Ascending aorta (tissue), 2 donors: ENCODE data around the gene RGMA. TPM values are rescaled to one million over a fixed set of nuclear protein-coding genes. Genes with fewer than 3 reads are reported as not detected.

Experiments
- DNase-seq, 2 donors: peaks; one replicate each; pipeline ENCODE4 v3.0.0-alpha.2; 2019; ENCODE audit warnings: low spot score in 2 of 2
- H3K27ac ChIP-seq, 2 donors: fragments of 200-600 bp; sonication (generic); one replicate each; pipeline ENCODE4 v1.5.1; 2016 to 2017; ENCODE audit warnings: mild to moderate bottlenecking in 1 of 2
- H3K27me3 ChIP-seq: fragments of 200-600 bp; sonication (generic); one replicate; pipeline ENCODE4 v1.5.1; 2017
- H3K36me3 ChIP-seq, 2 donors: fragments of 200-600 bp; sonication (generic); one replicate each; pipeline ENCODE4 v1.5.1; 2016
- H3K4me1 ChIP-seq, 2 donors: fragments of 200-600 bp; sonication (generic); one replicate each; pipeline ENCODE4 v1.5.1; 2016 to 2017; ENCODE audit warnings: mild to moderate bottlenecking in 1 of 2
- H3K4me3 ChIP-seq, 2 donors: fragments of 200-600 bp; sonication (generic); one replicate each; pipeline ENCODE4 v1.5.1; 2016 to 2017; ENCODE audit warnings: mild to moderate bottlenecking in 1 of 2
- H3K9me3 ChIP-seq, 2 donors: fragments of 200-600 bp; sonication (generic); one replicate each; pipeline ENCODE4 v1.5.1; 2016
- intact Hi-C: fragments of 100-400 bp; cut with DNase I; formaldehyde crosslinking; loops from one replicate; pipeline ENCODE4 v1.15.1; 2023
- total RNA-seq: library from RNA; depleted of rRNA; stranded (reverse); fragments of >200 nt; gene quantifications from one replicate; pipeline ENCODE4 v1.1.0, GENCODE V29; 2016
- TF ChIP-seq, protein P1 (sequence below), 3 experiments: fragments of 200-600 bp in 2 of 3; fragments of 450-650 bp in 1 of 3; sonication (generic) in 2 of 3; IDR thresholded peaks; one replicate each; pipeline ENCODE4 v1.5.1; 2016 to 2019; ENCODE audit warnings: antibody characterized with exemption in 3 of 3, mild to moderate bottlenecking in 1 of 3, moderate library complexity in 1 of 3

RGMA gene
- total RNA-seq, 1 donor from 2014 or later, result 76.7 TPM

DNA sequence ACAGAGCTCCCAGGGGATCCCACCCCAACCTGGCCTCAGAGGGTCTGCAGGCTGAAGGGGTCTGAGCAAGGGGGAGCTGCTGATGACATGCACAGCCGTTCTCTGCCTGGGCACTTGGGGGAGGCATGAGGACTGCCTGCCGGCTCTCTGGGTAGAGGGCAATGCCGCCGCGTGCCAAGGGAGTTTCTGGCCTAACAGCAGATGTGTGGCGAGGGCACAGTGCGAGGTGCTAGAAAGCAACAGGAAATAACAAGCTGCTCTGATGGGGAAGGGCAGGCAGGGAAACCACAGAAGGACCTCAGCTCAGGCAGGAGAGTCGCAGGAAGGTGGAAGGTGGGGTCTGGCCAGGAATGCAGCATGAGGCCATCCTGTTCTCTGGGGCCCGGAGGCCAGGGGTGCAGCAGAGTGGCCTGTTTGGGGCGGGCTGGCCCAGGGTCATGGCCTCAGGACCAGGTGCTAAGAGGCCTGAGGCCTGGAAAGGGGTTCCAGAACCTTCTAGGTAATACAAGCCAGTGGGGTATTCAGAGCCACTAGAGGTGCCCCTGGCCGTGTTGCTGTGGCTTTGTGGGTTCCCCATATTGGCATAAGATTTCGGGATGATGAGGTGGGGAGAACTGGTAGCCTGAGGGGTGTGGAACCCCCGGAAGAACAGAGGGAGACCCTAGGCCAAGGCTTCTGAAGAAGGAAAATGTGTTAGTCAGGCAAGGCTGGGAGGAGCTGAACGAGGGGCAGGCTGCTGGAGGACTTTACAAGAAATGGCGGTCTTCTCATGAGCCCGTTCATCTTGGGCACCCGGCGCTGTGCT lies 41.2 kb downstream of the RGMA start:
- no peaks in the 10 kb centered on the region for H3K27me3 ChIP-seq
- no peak overlapping the region for H3K27ac ChIP-seq
- TF ChIP-seq, protein P1, sequence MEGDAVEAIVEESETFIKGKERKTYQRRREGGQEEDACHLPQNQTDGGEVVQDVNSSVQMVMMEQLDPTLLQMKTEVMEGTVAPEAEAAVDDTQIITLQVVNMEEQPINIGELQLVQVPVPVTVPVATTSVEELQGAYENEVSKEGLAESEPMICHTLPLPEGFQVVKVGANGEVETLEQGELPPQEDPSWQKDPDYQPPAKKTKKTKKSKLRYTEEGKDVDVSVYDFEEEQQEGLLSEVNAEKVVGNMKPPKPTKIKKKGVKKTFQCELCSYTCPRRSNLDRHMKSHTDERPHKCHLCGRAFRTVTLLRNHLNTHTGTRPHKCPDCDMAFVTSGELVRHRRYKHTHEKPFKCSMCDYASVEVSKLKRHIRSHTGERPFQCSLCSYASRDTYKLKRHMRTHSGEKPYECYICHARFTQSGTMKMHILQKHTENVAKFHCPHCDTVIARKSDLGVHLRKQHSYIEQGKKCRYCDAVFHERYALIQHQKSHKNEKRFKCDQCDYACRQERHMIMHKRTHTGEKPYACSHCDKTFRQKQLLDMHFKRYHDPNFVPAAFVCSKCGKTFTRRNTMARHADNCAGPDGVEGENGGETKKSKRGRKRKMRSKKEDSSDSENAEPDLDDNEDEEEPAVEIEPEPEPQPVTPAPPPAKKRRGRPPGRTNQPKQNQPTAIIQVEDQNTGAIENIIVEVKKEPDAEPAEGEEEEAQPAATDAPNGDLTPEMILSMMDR (IDR thresholded peaks at IDR 0.05), result no peak
- no peak for DNase-seq
- peaks cover 0 to 2% of the 10 kb centered on the region in 2 donors for H3K4me1 ChIP-seq
- H3K36me3 ChIP-seq, result peaks cover 48 to 89% of the 10 kb centered on the region in 2 donors
- intact Hi-C loops, result no loop called here
- no peak overlapping the region for H3K4me3 ChIP-seq
- H3K9me3 ChIP-seq, result peaks cover 0 to 8% of the 10 kb centered on the region in 2 donors

DNA sequence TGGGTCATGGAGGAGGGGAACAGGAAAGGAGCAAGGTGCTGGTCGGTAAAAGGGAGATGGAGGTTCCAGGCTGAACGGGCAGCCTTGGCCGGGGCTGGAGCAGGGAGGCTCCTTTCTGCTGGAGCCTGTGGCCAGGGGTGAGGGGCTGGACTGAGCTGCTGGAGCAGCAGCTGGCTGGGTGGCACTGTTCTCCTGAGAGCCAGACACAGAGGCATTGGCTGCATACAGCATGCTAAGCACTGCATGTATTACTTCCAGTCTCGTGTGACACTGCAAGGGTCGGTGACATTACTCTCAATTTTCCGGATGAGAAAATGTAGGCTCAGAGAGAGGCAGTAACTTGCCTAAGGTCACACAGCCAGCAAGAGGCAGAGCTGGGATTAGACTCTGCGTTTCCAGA lies 42.3 kb downstream of the RGMA start:
- Histone ChIP-seq H3K27ac (no peak overlapping the region), H3K9me3 (peaks cover 0 to 8% of the 10 kb centered on the region in 2 donors), H3K4me1 (peaks cover 0 to 2% of the 10 kb centered on the region in 2 donors), H3K27me3 (no peaks in the 10 kb centered on the region), H3K36me3 (peaks cover 44 to 81% of the 10 kb centered on the region in 2 donors), H3K4me3 (no peak overlapping the region)
- TF ChIP-seq, protein P1 (IDR thresholded peaks at IDR 0.05), result no peak
- intact Hi-C loops, result no loop called here
- DNase-seq, result no peak

DNA sequence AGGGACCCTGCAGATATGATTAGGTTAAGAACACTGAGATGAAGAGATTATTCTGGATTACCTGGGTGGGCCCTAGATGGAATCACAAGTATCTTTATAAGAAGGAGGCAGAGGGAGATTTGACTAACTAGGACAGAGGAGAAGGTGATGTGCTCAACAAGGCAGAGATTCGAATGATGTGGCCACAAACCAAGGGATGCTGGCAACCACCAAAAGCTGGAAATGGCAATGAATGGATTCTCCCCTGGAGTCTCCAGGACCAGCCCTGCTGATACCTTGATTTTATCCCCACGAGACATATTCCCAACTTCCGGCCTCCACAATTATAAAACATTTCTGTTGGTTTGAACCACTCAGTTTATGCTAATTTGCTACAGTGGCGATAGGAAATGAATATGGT lies 42.9 kb downstream of the RGMA start:
- Histone ChIP-seq H3K36me3 (peaks cover 40 to 75% of the 10 kb centered on the region in 2 donors), H3K4me3 (no peak overlapping the region), H3K27ac (no peak overlapping the region), H3K9me3 (peaks cover 0 to 8% of the 10 kb centered on the region in 2 donors), H3K27me3 (no peaks in the 10 kb centered on the region), H3K4me1 (no peaks in the 10 kb centered on the region)
- DNase-seq, result no peak
- intact Hi-C loops, result no loop called here
- TF ChIP-seq, protein P1 (IDR thresholded peaks at IDR 0.05), result no peak

DNA sequence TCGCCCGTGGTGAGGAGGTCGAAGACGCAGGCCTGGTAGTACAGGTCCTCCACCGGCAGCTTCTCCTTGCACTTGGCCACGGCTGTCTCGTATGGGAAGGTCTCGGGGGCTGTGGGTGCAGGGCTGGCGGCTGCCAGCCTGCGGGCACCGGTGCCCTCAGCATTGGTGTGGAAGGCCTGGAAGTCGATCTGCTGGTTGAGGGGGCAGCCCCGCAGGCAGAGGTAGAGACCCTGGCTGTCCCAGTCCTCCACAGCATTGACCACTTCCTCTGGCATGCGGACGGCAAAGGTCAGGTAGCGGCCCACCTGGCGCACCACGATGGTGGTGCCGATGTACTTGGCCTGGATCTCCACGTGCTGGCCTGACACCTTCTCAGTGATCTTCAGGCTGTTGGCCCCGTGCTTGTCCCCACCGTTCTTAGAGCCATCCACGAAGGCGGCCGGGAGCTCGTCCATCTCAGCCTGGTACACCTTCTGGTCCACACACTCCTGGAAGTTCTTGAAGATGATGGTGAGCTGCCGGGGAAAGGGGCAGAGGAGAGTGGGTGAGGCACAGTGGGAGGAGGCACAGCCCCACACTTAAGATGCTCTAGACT lies 43.7 kb downstream of the RGMA start:
- Histone ChIP-seq H3K4me1 (no peaks in the 10 kb centered on the region), H3K36me3 (peaks cover 38 to 67% of the 10 kb centered on the region in 2 donors), H3K9me3 (peaks cover 0 to 8% of the 10 kb centered on the region in 2 donors), H3K4me3 (no peak overlapping the region), H3K27ac (no peak overlapping the region), H3K27me3 (no peaks in the 10 kb centered on the region)
- DNase-seq, result no peak
- intact Hi-C loops, result no loop called here
- TF ChIP-seq, protein P1 (IDR thresholded peaks at IDR 0.05), result no peak

DNA sequence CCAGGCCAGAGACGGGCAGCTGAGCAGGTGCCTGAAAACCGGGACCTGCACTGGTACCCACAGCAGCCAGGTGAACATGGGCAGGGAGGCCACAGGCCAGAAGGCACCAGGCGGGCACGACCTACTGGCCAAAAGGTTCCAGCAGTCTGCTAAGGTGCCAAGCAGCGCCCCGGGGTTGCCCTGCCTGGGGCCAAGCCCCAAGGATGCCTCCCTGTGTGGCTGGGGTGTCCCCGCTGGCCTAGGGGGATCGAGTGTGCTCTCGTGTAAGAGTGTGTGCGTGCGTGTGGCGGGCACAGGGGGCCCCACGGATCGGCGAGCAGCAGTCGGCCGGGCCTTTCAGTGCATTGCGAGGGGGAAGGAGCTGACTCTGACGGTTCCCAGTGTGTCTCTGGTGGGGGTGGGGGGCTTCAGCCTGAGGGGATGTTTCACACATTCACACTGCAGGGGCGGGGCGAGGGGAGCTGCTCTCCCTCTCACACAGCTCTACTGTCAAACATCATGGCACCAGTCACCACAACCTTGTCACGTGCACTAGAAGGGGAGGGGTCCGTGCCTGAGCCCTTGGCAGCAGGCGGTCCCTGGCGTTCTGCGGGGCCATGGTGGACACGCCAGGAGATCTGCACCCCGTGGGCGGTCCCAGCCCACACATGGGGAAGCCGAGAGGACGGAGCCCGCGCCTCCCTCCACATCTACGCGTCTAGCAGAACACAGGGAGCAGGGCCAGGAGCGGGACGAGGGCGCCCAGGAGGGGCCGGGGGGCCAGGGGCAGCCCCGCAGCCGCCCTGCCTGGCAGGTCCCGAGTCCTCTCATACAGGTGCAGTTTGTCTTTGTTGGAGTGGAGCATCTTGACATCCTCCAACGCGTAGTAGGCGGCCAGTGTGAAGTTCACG lies 44.5 kb downstream of the RGMA start:
- intact Hi-C loops, result no loop called here
- TF ChIP-seq, protein P1 (IDR thresholded peaks at IDR 0.05), result no peak
- H3K36me3 ChIP-seq, result peaks cover 31 to 60% of the 10 kb centered on the region in 2 donors
- no peak overlapping the region for H3K4me3 ChIP-seq
- no peaks in the 10 kb centered on the region for H3K27me3 ChIP-seq
- H3K9me3 ChIP-seq, result peaks cover 0 to 8% of the 10 kb centered on the region in 2 donors
- no peaks in the 10 kb centered on the region for H3K4me1 ChIP-seq
- H3K27ac ChIP-seq, result no peak overlapping the region
- DNase-seq, result no peak
